GM18507 (cell line): Measurements from ENCODE around the gene NRXN2.
"Not testable (repeated sequence)": the region's sequence is repeated elsewhere in the genome, so short reads cannot be mapped to it uniquely, and the experiment has no call there.

Experiments used
- DNase-seq: peaks from one replicate; pipeline ENCODE4 v3.0.0; 2011; ENCODE audit warnings: low read depth; ENCODE audit not compliant: insufficient read length; ENCODE audit errors: extremely low spot score
- FAIRE-seq: peaks from 2 replicates; lab custom pipeline; 2011; peaks lifted over from hg19 to GRCh38; lab: Jason Lieb, UNC

NRXN2 gene

GRCh38 chr11:64601605-64602465 is 121.2 kb downstream of the NRXN2 start:
- no peak for FAIRE-seq
- no peak for DNase-seq

- DNase-seq (no peak), FAIRE-seq (no peak)
These were observed 122.6 kb downstream of the NRXN2 start for GRCh38 chr11:64600281-64600992.

GRCh38 chr11:64599698-64600211 is 123.2 kb downstream of the NRXN2 start:
- FAIRE-seq = no peak
- no peak for DNase-seq

GRCh38 chr11:64598797-64599697 is 124.0 kb downstream of the NRXN2 start:
- DNase-seq (no peak), FAIRE-seq (no peak)

- no peak for FAIRE-seq
- no peak for DNase-seq
These were observed 124.7 kb downstream of the NRXN2 start for GRCh38 chr11:64598106-64598796.

GRCh38 chr11:64597671-64598101 is 125.3 kb downstream of the NRXN2 start:
- FAIRE-seq = no peak
- DNase-seq = no peak

GRCh38 chr11:64595922-64596321 is 127.1 kb downstream of the NRXN2 start:
- not testable (repeated sequence) for FAIRE-seq, DNase-seq

GRCh38 chr11:64594159-64594939 is 128.6 kb downstream of the NRXN2 start:
- FAIRE-seq (no peak), DNase-seq (no peak)

GRCh38 chr11:64593156-64594105 is 129.6 kb downstream of the NRXN2 start:
- DNase-seq (no peak), FAIRE-seq (no peak)

- DNase-seq (no peak), FAIRE-seq (no peak)
These were observed 130.3 kb downstream of the NRXN2 start for GRCh38 chr11:64592656-64593055.

GRCh38 chr11:64592234-64592615 is 130.8 kb downstream of the NRXN2 start:
- DNase-seq (no peak), FAIRE-seq (no peak)

- no peak for DNase-seq
- FAIRE-seq = no peak
These were observed 131.5 kb downstream of the NRXN2 start for GRCh38 chr11:64591257-64592233.

- FAIRE-seq (no peak), DNase-seq (no peak)
These were observed 132.2 kb downstream of the NRXN2 start, which contains the start of gene SLC22A12 for GRCh38 chr11:64590763-64591221. TSS of gene SLC22A12 (plus strand) at chr11:64591220. CDS start at chr11:64591557, 337 bp downstream.

GRCh38 chr11:64588701-64589100 is 134.3 kb downstream of the NRXN2 start:
- DNase-seq (no peak), FAIRE-seq (no peak)

- DNase-seq = no peak
- no peak for FAIRE-seq
These were observed 136.6 kb downstream of the NRXN2 start for GRCh38 chr11:64586366-64586765.

GRCh38 chr11:64585150-64585549 is 137.8 kb downstream of the NRXN2 start:
- DNase-seq (no peak), FAIRE-seq (no peak)
